Esophagus squamous epithelium (tissue), 4 donors: ENCODE results near the gene CDH8.
"Not testable (repeated sequence)": the region's sequence is repeated elsewhere in the genome, so short reads cannot be mapped to it uniquely, and the experiment has no call there.

ENCODE experiments used
- POLR2A ChIP-seq, 4 donors: fragments of 450-650 bp; IDR thresholded peaks; one replicate each; pipeline ENCODE4 v1.6.1; 2017; ENCODE audit warnings: antibody characterized with exemption in 4 of 4, mild to moderate bottlenecking in 4 of 4, moderate library complexity in 3 of 4
- TF ChIP-seq, protein P1 (sequence below), 6 experiments: fragments of 450-650 bp in 4 of 6; fragments of 200-600 bp in 2 of 6; sonication (generic) in 2 of 6; IDR thresholded peaks; one replicate each; pipeline ENCODE4 v1.5.1; 2016 to 2019; ENCODE audit warnings: antibody characterized with exemption in 6 of 6, mild to moderate bottlenecking in 4 of 6, moderate library complexity in 4 of 6

DNA sequence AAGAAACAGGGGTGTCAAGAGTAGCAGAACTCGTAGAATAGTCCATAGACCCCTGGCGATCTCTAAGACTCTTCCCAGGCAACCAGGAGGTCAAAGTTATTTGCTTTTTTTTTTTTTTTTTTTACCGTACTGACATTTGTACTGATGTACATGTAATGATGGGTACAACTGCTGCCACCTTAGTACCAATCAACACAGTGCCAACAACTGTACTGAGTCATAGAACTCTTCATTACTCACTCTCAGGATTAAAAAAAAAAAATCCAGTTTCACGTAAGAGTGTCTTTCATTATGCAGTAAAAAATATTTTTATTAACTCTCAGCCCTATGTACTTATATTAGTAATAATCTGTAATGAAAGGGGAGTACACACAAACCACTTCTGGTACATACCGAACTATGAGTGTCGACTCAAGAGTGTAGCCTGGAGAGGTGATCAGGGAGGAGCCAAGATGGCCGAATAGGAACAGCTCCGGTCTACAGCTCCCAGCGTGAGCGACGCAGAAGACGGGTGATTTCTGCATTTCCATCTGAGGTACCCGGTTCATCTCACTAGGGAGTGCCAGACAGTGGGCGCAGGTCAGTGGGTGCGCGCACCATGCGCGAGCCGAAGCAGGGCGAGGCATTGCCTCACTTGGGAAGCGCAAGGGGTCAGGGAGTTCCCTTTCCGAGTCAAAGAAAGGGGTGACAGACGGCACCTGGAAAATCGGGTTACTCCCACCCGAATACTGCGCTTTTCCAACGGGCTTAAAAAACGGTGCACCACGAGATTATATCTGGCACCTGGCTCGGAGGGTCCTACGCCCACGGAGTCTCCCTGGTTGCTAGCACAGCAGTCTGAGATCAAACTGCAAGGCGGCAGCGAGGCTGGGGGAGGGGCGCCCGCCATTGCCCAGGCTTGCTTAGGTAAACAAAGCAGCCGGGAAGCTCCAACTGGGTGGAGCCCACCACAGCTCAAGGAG is 118.1 kb downstream of the CDH8 start:
- TF ChIP-seq POLR2A (IDR thresholded peaks at IDR 0.05): not testable (repeated sequence)
- TF ChIP-seq, protein P1, sequence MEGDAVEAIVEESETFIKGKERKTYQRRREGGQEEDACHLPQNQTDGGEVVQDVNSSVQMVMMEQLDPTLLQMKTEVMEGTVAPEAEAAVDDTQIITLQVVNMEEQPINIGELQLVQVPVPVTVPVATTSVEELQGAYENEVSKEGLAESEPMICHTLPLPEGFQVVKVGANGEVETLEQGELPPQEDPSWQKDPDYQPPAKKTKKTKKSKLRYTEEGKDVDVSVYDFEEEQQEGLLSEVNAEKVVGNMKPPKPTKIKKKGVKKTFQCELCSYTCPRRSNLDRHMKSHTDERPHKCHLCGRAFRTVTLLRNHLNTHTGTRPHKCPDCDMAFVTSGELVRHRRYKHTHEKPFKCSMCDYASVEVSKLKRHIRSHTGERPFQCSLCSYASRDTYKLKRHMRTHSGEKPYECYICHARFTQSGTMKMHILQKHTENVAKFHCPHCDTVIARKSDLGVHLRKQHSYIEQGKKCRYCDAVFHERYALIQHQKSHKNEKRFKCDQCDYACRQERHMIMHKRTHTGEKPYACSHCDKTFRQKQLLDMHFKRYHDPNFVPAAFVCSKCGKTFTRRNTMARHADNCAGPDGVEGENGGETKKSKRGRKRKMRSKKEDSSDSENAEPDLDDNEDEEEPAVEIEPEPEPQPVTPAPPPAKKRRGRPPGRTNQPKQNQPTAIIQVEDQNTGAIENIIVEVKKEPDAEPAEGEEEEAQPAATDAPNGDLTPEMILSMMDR (IDR thresholded peaks at IDR 0.05): not testable (repeated sequence)
